Measurements from ENCODE around the gene UPK3A. TPM values are rescaled to one million over a fixed set of nuclear protein-coding genes. Genes with fewer than 3 reads are reported as not detected.

Gene UPK3A
- total RNA-seq = not detected

DNA sequence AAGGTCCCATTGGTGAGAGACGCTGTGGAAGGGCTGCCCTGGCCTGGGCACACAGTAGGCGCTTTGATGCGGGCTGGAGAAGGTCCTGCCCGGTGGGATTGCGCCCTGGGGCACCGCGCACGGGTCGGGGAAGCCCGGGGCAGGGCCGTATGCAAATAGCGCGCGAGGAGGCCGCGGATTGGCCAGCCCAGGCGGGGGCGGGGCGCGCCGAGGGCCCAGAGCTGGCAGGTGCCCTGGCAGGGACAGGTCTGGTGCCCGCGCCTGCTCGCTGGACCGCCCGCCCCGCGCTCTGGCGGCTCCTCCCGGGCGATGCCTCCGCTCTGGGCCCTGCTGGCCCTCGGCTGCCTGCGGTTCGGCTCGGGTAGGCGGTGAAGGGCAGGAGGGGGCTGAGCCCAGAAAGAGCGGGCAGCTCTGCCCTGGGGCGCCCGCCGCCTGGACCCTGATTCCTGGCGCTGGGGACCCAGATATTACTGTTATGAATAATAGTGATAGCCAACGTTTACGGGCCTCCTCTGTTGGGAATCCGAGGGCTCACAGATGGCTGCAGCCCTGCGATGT is at the start of gene UPK3A:
Gene UPK3A, plus strand, starts transcription at position 245 of the 558 bp plus-strand sequence. Its CDS starts 65 bp downstream, at position 310.
- peaks cover 0 to 24% (median 0%) of the 10 kb centered on the region in 4 donors for H3K27me3 ChIP-seq
- H3K4me3 ChIP-seq = peak within 1 kb of the TSS; percentile 2 to 58 (median 21)
- TF ChIP-seq, protein P1, sequence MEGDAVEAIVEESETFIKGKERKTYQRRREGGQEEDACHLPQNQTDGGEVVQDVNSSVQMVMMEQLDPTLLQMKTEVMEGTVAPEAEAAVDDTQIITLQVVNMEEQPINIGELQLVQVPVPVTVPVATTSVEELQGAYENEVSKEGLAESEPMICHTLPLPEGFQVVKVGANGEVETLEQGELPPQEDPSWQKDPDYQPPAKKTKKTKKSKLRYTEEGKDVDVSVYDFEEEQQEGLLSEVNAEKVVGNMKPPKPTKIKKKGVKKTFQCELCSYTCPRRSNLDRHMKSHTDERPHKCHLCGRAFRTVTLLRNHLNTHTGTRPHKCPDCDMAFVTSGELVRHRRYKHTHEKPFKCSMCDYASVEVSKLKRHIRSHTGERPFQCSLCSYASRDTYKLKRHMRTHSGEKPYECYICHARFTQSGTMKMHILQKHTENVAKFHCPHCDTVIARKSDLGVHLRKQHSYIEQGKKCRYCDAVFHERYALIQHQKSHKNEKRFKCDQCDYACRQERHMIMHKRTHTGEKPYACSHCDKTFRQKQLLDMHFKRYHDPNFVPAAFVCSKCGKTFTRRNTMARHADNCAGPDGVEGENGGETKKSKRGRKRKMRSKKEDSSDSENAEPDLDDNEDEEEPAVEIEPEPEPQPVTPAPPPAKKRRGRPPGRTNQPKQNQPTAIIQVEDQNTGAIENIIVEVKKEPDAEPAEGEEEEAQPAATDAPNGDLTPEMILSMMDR (IDR thresholded peaks at IDR 0.05) = no peak
- no peak for TF ChIP-seq POLR2A (IDR thresholded peaks at IDR 0.05)
- no peak for DNase-seq
- intact Hi-C loops (cut with DNase I) = no loop called here
- peak within 1 kb of the TSS in 1 of 4 donors; percentile 17 for H3K27ac ChIP-seq
- H3K4me1 ChIP-seq = peaks cover 6 to 28% (median 10%) of the 10 kb centered on the region in 3 donors
- no peaks in the 10 kb centered on the region for H3K9me3 ChIP-seq
- H3K36me3 ChIP-seq = no peaks in the 10 kb centered on the region
- WGBS, 2 donors = 30 to 48% methylated on average over 3 to 9 of the region's 46 CpGs

- H3K9me3 ChIP-seq = no peaks in the 10 kb centered on the region
- H3K4me3 ChIP-seq = no peak overlapping the region
- peak overlapping the region in 2 of 4 donors; percentile 3 to 38 for H3K27ac ChIP-seq
- TF ChIP-seq POLR2A (IDR thresholded peaks at IDR 0.05) = no peak
- TF ChIP-seq, protein P1 (IDR thresholded peaks at IDR 0.05) = no peak
- intact Hi-C loops (cut with DNase I) = no loop called here
- WGBS, 2 donors = 65 to 75% methylated on average over 13 of the region's 23 CpGs
- H3K36me3 ChIP-seq = peaks cover 0 to 31% (median 0%) of the 10 kb centered on the region in 3 donors
- H3K4me1 ChIP-seq = peaks cover 14 to 88% (median 30%) of the 10 kb centered on the region in 3 donors
- H3K27me3 ChIP-seq = no peaks in the 10 kb centered on the region
- DNase-seq = no peak
Observed at GRCh38 chr22:45235101-45235777, 49.5 kb upstream of the UPK3A start.

DNA sequence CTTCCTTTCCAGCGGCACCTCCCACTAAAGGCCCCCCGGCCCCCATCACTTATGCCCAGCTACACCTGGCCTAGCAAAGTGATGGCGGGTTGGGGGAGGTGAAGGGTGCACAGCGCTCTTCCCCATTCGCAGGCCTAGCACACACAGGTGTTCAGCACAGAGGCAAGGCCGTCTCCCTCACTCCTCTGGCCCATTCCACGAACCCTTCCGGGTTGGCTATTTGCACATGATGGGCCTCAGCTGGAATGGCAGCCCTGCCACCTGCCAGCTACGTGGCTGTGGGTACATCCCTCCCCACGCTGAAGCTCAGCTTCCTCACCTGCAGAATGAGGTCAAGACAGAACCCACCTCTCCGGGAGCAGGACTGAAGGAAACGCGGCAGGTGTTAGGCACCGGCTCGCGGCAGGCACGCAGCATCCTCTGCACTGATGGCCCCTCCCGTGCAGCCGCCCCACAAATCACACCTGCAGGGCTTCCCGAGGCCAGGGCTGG is 48.9 kb upstream of the UPK3A start:
- no peak for DNase-seq

DNA sequence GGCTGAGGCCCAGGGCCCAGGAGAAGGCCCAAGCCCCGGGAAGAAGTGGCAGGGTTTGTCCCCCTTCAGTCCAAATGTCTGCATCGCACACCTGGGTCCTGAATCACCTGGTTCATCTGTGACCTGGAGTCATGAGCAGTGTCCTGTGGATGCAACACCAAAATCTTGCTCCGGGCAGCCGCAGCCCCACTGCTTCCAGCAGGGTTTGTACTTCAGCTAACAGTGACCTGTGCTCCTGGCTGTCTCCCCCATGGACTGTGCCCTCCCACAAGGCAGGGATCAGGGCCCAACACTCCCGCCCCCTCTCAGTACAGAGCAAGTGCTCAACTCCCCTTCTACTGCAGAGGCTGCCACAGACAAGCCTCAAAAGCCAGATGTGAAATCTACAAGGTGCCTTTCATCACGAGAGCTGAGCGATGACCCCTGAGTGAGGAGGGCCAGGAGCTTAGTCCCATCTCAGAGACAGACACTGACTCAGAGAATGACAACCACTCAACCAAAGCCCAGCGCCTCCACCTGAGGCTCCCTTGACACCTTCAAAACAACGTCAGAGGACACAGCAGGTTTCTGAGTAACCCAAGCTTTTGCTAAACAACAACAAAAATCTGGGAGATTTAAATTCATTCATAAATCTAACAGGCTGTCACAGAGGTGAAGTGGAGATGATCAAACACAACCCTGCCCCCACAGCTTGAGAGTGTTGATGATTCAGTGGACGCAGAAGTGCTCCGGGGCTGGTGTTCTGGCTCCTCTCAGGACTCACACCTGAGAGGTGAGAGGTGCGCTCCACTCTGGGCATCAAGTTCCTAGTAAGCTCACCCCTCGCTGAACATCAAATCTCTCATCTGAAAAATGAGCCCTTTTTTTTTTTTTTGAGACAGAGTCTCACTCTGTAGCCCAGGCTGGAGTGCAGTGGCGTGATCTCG is 47.4 kb upstream of the UPK3A start:
- H3K4me1 ChIP-seq = peaks cover 21 to 80% (median 30%) of the 10 kb centered on the region in 3 donors
- no peaks in the 10 kb centered on the region for H3K9me3 ChIP-seq
- no peak for DNase-seq
- H3K27me3 ChIP-seq = no peaks in the 10 kb centered on the region
- no peak overlapping the region for H3K4me3 ChIP-seq
- intact Hi-C loops (cut with DNase I) = no loop called here
- H3K36me3 ChIP-seq = peaks cover 0 to 31% (median 0%) of the 10 kb centered on the region in 3 donors
- TF ChIP-seq, protein P1 (IDR thresholded peaks at IDR 0.05) = no peak
- no peak for TF ChIP-seq POLR2A (IDR thresholded peaks at IDR 0.05)
- 82 to 86% methylated on average over 11 to 12 of the region's 15 CpGs for WGBS, 2 donors
- H3K27ac ChIP-seq = no peak overlapping the region

More for the DNA sequence above, 48.9 kb upstream of the UPK3A start:
- Histone ChIP-seq H3K4me1 (peaks cover 14 to 84% (median 30%) of the 10 kb centered on the region in 3 donors), H3K4me3 (no peak overlapping the region), H3K27me3 (no peaks in the 10 kb centered on the region), H3K9me3 (no peaks in the 10 kb centered on the region), H3K27ac (peak overlapping the region in 2 of 4 donors; percentile 3 to 38), H3K36me3 (peaks cover 0 to 31% (median 0%) of the 10 kb centered on the region in 3 donors)
- TF ChIP-seq, protein P1 (IDR thresholded peaks at IDR 0.05) = no peak
- TF ChIP-seq POLR2A (IDR thresholded peaks at IDR 0.05) = no peak
- 78 to 79% methylated on average over 10 to 15 of the region's 20 CpGs for WGBS, 2 donors
- intact Hi-C loops (cut with DNase I) = no loop called here
